KMS-11 (cell line): Measurements from ENCODE around the gene PLEKHG5.

Experiments
- H2AFZ ChIP-seq: fragments of 200-600 bp; sonication (generic); 2 replicates; pipeline ENCODE4 v1.6.1; 2016; ENCODE audit warnings: antibody characterized with exemption, mixed run types, low read depth
- H3K27ac ChIP-seq: fragments of 200-600 bp; sonication (generic); 2 replicates; pipeline ENCODE4 v1.6.1; 2016; ENCODE audit warnings: mild to moderate bottlenecking, mixed run types
- H3K27me3 ChIP-seq: fragments of 200-600 bp; sonication (generic); 2 replicates; pipeline ENCODE4 v1.6.1; 2017; ENCODE audit warnings: mild to moderate bottlenecking, low read depth, mixed run types, moderate library complexity; ENCODE audit not compliant: insufficient read depth
- H3K36me3 ChIP-seq: fragments of 200-600 bp; sonication (generic); 2 replicates; pipeline ENCODE4 v1.6.1; 2017; ENCODE audit warnings: mild to moderate bottlenecking, mixed run types; ENCODE audit not compliant: insufficient read depth
- H3K4me1 ChIP-seq: fragments of 200-600 bp; sonication (generic); 2 replicates; pipeline ENCODE4 v1.6.1; 2016; ENCODE audit warnings: mild to moderate bottlenecking, low read depth, mixed run types; ENCODE audit not compliant: poor library complexity, severe bottlenecking
- H3K4me2 ChIP-seq: fragments of 200-600 bp; sonication (generic); 2 replicates; pipeline ENCODE4 v1.7.0; 2016; ENCODE audit warnings: mild to moderate bottlenecking, mixed run types
- H3K4me3 ChIP-seq: fragments of 200-600 bp; sonication (generic); IDR thresholded peaks from 2 replicates; pipeline ENCODE4 v1.6.1; 2017; ENCODE audit warnings: low read depth, low read length, mixed read lengths; ENCODE audit not compliant: insufficient read depth
- H3K79me2 ChIP-seq: fragments of 200-600 bp; sonication (generic); 2 replicates; pipeline ENCODE4 v1.6.1; 2016; ENCODE audit warnings: low read depth, mixed run types; ENCODE audit not compliant: insufficient read depth
- H3K9ac ChIP-seq: fragments of 200-600 bp; sonication (generic); 2 replicates; pipeline ENCODE4 v1.6.1; 2016; ENCODE audit warnings: mild to moderate bottlenecking, mixed run types
- H4K20me1 ChIP-seq: fragments of 200-600 bp; sonication (generic); 2 replicates; pipeline ENCODE4 v1.6.1; 2016; ENCODE audit warnings: mild to moderate bottlenecking, mixed run types; ENCODE audit not compliant: insufficient read depth
- CTCF ChIP-seq: fragments of 200-600 bp; sonication (generic); conservative IDR thresholded peaks from 2 replicates; pipeline ENCODE4 v1.6.1; 2017; ENCODE audit warnings: low read depth, mild to moderate bottlenecking, antibody characterized with exemption, low read length, moderate library complexity, mixed read lengths

Gene PLEKHG5

GRCh38 chr1:6491081-6491449, 402 bp downstream of the PLEKHG5 start:
- H2AFZ ChIP-seq: peak overlapping the region; percentile 97
- H3K27ac ChIP-seq: no peak overlapping the region
- TF ChIP-seq CTCF: no peak
- no peak overlapping the region for H3K4me3 ChIP-seq
- no peaks in the 10 kb centered on the region for H4K20me1 ChIP-seq
- H3K9ac ChIP-seq: peak overlapping the region; percentile 63; the same call in 1 of the 2 replicates
- H3K4me1 ChIP-seq: peaks cover 10% of the 10 kb centered on the region
- H3K4me2 ChIP-seq: peak overlapping the region; percentile 95
- H3K79me2 ChIP-seq: no peaks in the 10 kb centered on the region
- no peaks in the 10 kb centered on the region for H3K36me3 ChIP-seq
- H3K27me3 ChIP-seq: peaks cover 5% of the 10 kb centered on the region

- Histone ChIP-seq H3K4me2 (peak overlapping the region; percentile 95), H2AFZ (peak overlapping the region; percentile 97), H3K27ac (no peak overlapping the region), H3K79me2 (no peaks in the 10 kb centered on the region), H3K36me3 (no peaks in the 10 kb centered on the region), H3K4me3 (peak overlapping the region; percentile 81), H3K4me1 (peaks cover 10% of the 10 kb centered on the region), H4K20me1 (no peaks in the 10 kb centered on the region), H3K27me3 (peaks cover 8% of the 10 kb centered on the region), H3K9ac (peak overlapping the region; percentile 63; the same call in 1 of the 2 replicates)
- TF ChIP-seq CTCF: peak; percentile 40
These were observed 1.0 kb downstream of the PLEKHG5 start for GRCh38 chr1:6490181-6491080.

GRCh38 chr1:6489799-6490180, 1.7 kb downstream of the PLEKHG5 start:
- peak overlapping the region; percentile 63; the same call in 1 of the 2 replicates for H3K9ac ChIP-seq
- H4K20me1 ChIP-seq: no peaks in the 10 kb centered on the region
- H3K4me1 ChIP-seq: peaks cover 10% of the 10 kb centered on the region
- peak; percentile 92 for TF ChIP-seq CTCF
- H3K79me2 ChIP-seq: no peaks in the 10 kb centered on the region
- H3K27me3 ChIP-seq: peaks cover 13% of the 10 kb centered on the region
- H3K27ac ChIP-seq: no peak overlapping the region
- H2AFZ ChIP-seq: peak overlapping the region; percentile 97
- peak overlapping the region; percentile 95 for H3K4me2 ChIP-seq
- peak overlapping the region; percentile 76 for H3K4me3 ChIP-seq
- no peaks in the 10 kb centered on the region for H3K36me3 ChIP-seq

GRCh38 chr1:6489383-6489765, 2.1 kb downstream of the PLEKHG5 start:
- H3K27me3 ChIP-seq: peaks cover 18% of the 10 kb centered on the region
- peaks cover 10% of the 10 kb centered on the region for H3K4me1 ChIP-seq

More at GRCh38 chr1:6489383-6489765, 2.1 kb downstream of the PLEKHG5 start:
- no peak overlapping the region for H3K9ac ChIP-seq
- no peak overlapping the region for H3K4me3 ChIP-seq
- H2AFZ ChIP-seq: peak overlapping the region; percentile 97; the same call in 1 of the 2 replicates
- H3K79me2 ChIP-seq: no peaks in the 10 kb centered on the region
- 0 out of 2 replicates have a peak overlapping the region, but pooled peaks have one; percentile 95 for H3K4me2 ChIP-seq
- H4K20me1 ChIP-seq: no peaks in the 10 kb centered on the region
- TF ChIP-seq CTCF: no peak
- H3K36me3 ChIP-seq: no peaks in the 10 kb centered on the region
- H3K27ac ChIP-seq: no peak overlapping the region
